ENCODE results near the gene EVA1B.
A peak's percentile ranks its signal among the peaks of the same experiment; 100 is the strongest.

Gene EVA1B

DNA sequence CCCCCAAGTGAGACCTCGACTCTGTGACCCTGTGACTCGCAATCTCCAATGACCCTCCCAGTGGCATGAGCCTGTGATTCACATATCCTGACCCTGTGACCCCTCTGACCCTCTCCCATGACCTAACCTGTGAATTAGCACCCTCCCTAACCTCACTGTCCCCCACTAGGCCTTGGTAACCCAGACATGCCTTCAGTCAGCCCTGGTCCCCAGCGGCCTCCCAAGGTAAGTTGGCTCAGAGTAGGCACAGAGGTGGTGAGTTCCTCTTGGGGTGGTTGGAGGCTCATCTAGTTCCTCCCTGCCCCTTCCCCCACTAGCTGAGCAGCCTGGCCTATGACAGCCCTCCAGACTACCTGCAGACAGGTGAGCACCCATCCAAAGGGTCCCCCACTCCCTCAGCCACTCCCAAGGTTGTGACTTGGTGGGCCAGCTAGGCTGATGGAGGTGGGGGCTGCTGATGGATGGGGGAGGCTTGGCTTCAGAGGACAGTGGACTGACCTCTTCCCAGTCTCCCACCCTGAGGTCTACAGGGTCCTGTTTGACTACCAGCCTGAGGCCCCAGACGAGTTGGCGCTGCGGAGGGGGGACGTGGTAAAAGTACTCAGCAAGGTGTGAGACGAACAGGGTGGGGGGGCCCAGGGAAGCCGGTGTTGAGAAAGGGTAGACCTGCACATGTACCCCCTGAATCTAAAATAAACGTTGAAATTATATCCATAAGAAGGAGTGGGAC, 15.7 kb downstream of the EVA1B start:
- DNase-seq = no peak

DNA sequence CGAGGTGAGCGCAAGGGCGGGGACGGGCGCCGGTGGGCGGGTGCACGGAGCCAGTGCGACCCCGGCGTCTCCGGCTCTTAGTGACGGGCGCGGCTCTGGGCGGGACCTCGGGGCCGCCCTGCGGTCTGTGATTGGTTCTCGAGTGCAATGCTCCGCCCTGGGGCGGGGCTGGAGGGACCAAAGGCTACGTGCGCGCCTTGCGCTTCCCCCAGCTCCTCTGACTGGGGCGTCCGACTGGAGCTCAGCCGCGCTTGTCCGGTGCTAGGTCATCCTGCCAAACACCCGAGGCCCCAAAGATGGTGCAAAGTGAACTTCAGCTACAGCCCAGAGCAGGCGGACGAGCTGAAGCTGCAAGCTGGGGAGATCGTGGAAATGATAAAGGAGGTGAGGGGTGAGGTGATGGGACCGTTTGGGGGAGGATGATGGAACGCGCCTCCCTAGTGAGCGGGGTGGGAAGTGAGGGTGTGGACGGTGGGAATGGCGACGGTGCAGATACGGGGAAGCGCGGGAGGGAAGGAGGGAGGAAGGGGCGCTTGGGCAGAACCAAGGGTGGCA, 16.5 kb downstream of the EVA1B start:
- peak; percentile 98 for DNase-seq

DNA sequence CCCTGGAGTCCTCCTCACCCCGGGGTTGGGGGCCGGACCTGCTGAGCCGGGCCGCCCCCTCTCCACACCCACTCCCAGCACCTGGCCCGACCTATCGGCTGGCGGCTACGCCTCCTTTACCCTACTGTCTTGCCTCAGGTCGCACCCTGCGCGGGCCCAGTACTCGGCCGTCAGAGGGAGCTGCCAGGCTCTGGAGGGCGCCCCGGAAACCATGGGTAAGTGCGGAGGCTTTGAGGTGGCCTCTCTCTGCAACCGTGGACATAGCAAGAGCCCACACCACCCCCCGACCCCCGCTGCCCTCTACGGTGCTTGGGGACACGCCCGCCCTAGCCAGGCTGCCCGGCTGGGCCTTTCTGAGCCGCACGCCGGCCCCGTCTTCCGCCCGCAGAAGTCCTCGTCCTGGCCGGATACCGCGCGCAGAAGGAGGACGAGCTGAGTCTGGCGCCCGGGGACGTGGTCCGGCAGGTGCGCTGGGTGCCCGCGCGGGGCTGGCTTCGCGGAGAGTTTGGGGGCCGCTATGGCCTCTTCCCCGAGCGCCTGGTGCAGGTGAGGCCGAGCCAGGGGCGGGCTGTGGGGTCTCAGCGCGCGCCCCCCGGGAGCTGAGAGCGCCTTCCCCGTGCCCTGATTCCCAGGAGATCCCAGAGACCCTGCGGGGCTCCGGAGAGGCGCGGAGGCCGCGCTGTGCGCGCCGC, 17.1 kb downstream of the EVA1B start, which contains the start of gene SH3D21:
TSS of gene SH3D21 (plus strand) at position 159 of the 692 bp plus-strand sequence. CDS start at position 212, 53 bp downstream.
- DNase-seq = peak; percentile 69

DNA sequence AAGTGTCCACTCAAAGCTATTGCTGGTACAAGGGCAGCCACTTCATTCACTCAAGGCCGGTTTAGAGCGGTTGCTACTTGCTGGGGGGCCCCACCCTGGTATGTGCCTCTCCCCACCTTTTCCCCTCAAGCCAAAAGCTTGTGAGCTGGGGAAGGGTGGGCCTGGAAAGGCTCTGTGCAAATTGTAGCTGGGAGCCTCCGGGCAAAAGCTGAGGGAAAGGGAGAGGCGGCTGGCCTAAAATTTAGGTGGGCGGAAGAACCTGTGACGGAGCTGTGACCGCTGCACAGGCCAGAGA, 17.6 kb downstream of the EVA1B start:
- no peak for DNase-seq

DNA sequence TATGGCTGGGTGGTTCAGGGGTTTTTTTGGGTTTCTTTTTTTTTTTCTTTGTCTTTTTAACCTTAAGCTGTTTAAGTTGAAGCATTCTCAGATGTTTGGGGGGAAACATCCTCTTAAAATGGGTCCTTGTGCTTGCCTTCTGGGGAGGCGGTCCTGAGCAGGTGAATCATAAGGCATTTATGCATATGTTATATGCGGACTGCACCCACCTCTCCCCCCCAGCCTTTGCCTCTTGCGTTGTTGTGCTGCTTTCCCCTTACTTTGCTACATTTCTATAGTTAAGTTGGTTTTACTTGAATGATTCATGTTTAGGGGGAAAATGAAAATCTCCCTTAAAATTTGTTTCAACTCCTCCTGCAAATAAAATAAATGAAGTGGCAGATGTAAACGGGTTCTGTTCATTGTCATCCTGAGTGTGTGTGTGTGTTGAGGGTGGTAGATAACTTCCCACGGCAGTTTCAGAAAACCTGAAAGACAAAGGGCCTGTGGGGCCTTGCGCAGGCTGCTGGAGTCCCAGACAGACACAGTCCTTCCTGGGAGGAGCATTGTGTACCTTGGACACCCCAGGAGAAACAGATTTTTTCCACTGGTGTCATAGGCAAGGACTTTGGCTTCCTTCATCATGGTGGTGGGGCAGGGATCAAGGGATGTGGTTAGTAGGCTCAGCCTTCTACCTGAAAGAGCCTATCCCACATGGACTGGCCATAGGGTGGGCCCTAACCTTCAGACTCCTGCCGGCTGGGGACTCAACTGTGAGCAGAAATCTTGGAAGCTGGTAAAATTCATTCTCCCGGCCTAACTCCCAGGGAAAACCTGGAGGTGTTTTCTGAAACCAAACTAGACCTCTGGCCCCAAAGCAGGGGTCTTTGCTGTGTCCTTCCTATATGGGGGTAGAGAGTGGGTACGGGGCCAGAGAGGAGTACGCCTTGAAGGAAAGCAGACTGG, 18.2 kb downstream of the EVA1B start:
- DNase-seq = no peak

DNA sequence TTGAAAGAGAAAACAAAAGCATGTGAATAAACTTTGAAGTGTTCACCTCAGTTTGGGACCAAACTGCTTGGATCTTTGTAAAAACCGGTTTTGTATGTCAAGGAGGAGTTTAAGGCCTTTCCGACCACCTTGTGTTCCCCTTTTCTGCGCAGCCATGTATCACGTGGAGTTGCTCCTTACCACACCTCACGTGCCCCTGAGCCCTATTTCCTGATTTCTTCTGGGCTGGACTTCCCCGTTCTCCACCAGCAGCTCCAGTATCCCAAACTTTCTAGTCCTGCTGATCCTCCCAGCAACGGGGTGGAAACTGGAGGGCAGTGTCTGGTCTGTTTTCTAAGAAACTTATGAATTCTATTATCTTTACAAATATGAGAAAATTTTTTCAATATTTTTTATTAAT, 18.9 kb downstream of the EVA1B start:
- no peak for DNase-seq

DNA sequence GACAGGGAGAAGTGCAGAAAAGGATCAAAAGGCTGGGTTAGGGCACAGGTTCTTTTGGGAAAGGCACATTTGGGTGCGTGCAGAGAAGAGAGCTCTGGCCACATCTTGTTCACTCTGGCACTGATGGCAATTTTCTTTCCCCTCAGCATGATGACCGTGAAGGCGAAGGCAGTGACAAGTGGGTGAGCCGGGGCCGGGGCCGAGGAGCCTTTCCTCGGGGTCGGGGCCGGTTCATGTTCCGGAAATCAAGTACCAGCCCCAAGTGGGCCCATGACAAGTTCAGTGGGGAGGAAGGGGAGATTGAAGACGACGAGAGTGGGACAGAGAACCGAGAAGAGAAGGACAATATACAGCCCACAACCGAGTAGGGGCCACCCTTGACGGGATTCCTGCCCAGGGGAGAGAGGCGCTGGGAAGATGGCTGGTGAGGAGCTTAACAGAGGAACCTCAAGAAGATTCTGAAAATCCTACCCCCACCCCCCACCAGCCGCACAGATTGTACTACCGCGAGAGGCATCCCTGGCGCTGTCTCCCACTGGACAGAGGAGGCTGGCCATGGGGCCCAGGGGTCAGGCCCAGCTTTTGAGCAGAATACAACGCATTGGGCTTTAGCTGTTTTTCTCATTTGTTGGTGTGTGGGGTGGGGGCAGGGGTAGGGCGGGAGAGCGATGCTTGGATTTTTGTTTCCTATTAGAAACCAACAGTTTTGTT, 19.6 kb downstream of the EVA1B start:
- no peak for DNase-seq

DNA sequence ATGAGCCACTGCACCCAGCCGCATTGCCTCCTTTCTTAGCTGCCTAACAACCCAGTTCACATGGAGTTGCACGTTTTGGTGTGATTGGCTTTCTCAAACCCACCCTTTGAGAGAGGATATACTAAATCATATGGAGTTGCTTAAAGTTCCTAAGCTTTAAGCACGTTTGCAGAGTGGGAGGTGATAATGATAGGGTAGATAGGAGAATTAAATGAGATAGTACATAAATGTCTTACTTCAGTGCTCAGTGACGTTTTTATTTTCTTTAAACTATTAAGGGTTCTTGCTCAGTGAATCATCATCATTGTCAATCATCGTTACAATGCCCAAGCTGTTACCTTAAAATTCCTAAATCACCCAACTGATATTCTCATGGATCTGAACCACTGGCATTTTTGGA, 20.2 kb downstream of the EVA1B start:
- DNase-seq = no peak

DNA sequence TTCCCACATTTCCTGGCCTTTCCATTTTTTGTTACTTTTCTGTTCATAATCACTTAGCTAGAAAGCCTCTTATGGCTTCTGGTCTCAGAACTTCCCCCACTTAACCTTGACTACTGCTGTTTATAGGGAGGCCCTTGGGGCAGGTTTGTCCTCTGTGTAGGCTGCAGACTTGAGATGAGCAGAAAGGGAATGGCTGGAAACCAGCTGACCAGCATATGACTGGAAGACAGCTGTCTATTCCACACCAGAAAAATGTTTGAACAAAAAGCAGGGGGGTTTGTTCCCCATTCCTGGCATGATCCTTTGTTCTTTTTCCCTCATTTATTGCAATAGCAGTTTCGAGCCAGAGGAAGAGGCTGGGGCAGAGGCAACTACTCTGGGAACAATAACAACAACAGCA, 22.2 kb downstream of the EVA1B start:
- no peak for DNase-seq

DNA sequence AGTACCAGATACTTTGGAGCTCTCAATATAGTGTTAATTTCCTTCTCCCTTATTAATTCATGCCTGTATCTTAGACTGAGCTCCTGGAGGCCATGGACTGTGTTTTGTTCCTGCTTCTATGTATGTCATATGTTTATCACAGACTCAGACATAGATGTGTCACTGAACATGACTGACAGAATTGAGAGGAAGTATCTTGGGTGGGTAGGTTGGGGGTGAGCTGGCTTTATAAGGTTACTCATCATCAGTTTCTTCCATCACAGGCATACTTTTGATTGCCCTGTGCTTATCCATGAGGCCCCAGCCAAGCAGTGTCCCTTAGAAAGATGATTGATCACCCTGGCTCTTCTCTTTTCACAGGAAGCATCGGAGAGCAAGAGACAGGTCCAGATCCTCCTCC, 22.9 kb downstream of the EVA1B start:
- DNase-seq = no peak

DNA sequence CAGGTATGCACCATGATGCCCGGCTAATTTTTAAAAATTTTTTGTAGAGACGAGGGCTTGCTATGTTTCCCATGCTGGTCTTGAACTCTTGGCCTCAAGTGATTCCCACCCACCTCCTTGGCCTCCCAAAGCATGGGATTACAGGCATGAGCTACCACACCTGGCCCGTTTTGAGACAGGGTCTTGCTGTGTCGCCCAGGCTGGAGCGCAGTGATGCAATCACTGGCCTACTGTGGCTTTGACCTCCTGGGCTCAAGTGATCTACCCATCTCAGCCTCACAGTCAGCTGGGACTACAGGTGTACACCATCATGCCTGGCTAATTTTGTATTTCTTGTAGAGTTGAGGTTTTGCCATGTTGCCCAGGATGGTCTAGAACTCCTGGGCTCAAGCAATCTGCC, 24.8 kb downstream of the EVA1B start:
- no peak for DNase-seq

DNA sequence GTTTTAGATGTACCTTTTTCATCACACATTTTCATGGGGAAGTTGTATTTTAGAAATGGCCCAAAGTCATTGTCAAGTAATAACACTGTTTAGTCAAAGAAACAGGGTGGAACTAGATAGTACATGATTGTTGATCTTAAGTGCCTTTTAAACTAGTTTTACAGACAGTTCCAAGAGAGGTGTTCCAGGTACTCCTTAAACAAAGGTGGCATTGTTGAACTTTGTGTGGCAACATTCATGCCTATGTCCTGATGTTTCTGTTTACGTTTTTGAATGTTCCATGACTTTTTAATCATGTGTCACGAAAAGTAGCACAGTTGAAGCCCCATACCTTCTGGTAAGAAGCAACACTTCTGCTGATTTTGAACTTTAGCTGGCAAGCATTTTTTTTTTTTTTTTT, 26.4 kb downstream of the EVA1B start:
- no peak for DNase-seq

DNA sequence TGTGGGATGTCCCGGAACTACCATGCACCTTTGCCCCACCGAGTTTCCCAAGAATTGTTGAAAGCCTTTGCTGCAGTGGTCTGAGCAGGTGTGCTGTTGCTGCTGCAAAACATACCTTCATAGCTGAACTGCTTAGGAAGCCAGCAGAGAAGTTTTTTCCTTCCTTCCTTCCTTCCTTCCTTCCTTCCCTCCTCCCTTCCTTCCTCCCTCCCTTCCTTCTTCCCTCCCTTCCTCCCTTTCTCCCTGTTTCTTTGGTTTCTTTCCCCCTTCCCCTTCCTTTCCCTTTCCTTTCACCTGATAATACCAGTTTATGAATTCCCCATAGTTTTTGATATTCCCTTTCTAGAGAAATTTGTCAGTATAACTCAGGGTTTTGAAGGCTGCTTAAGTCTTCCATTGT, 28.1 kb downstream of the EVA1B start:
- no peak for DNase-seq

DNA sequence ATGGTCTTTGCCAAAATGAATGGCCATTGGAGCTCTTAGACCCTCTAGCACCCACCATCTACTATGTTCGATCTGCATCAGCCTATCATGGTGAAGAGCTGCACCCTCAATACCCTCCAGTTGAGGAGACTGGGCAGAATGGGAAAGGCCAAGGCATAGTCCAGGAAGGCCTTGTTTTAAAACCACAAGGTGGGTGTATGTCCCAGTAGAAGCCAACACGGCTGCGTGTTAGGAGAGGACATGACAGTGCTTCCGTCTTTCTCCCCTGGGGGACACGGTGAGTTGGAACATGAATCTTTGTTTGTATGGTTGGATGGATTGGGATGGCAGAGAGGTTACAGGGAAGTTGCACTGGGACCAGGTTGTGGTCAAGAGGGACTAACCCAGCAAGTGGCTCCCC, 35.9 kb downstream of the EVA1B start:
- no peak for DNase-seq

DNA sequence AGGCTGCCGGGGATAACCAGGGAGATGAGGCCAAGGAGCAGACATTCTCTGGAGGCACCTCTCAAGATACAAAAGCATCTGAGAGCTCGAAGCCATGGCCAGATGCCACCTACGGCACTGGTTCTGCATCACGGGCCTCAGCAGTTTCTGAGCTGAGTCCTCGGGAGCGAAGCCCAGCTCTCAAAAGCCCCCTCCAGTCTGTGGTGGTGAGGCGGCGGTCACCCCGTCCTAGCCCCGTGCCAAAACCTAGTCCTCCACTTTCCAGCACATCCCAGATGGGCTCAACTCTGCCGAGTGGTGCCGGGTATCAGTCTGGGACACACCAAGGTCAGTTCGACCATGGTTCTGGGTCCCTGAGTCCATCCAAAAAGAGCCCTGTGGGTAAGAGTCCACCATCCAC, 36.6 kb downstream of the EVA1B start:
- DNase-seq = no peak

DNA sequence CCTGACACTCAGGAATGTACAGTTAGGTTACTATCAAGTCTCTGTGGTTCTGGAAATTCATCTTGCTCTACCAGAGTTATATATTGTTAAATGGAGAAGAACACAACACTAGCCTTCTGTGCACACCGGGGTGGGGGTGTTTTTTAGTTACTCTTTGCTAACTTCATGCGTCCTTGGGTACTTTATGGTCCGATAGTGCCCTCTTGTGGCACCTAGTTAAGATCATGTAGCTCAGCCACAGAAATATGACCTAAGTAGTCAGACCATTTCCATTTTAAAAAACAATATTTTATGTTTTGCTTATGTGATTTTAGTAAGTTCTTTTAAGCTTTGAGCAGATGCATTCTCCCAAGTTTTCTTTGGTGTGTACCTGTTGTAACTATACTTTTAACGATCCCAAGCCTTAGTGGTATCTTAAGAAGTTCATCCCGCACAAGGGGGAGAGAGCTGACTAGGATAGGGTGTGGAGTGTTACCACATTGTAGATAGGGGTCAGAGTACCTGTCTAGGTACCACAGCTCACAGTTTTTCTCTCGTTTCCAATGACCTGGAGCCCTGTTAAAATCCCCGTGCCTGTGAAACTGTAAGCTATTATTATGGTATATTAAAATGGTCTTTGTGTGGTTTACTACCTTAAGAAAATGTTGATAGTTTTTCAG, 37.9 kb downstream of the EVA1B start:
- peak; percentile 94 for DNase-seq

DNA sequence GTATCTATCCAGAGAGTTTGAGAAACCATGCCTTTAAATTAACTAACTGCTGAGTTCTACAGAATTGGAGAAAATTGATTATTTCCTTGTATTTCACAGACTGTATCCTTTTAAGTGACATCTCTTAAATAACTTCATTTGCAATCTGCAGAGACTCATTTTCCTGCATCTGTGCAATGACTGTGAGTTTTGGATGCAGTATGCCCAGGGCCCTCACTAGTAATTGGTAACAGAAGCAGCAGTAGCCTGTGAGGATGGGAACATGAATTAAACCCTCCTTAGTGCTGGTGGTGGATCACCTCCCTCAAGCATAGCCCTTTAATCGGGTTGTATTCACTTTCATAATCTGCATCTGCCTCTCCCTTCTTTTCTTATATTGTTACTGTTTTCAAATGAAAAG, 38.9 kb downstream of the EVA1B start:
- DNase-seq = no peak

DNA sequence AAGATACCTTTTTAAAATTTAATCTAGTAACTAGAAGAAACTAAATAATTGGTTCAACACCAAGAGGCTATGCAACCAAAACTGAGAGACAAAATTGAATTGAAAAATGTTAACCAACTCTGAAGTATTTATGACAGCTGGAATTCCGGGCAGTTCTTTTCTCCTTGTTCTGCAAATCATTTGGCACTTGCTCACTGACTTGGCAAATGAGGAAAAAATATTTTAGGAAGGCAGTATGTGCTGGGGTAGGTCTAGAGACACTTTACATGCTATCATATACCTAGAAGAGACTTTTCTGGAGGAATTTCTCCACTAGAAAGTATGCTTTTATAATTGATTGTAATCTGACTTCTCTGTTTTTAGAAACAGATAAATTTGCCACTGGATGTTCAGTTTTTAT, 39.4 kb downstream of the EVA1B start:
- DNase-seq = no peak

DNA sequence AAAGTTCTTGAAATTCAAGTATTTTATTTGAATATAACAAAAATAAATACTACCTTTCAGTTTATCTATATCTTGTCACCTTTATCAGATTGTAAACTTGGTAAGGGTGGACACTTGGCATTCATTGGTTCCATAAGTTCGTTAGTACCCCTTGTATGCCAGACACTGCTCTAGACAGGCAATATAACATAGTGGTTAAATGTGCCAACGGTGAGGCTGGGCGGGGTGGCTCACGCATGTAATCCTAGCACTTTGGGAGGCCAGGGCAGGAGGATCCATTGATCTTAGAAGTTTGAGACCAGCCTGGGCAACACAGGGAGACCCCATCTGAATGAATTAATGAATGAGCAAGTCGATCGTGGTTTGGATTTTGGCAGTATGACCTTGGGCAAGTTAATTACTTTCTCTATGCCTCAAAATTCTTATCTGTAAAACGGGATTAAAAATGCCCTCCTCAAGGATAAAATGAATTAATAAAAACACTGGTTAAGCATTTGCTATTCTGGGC, 43.6 kb downstream of the EVA1B start:
- DNase-seq = no peak

DNA sequence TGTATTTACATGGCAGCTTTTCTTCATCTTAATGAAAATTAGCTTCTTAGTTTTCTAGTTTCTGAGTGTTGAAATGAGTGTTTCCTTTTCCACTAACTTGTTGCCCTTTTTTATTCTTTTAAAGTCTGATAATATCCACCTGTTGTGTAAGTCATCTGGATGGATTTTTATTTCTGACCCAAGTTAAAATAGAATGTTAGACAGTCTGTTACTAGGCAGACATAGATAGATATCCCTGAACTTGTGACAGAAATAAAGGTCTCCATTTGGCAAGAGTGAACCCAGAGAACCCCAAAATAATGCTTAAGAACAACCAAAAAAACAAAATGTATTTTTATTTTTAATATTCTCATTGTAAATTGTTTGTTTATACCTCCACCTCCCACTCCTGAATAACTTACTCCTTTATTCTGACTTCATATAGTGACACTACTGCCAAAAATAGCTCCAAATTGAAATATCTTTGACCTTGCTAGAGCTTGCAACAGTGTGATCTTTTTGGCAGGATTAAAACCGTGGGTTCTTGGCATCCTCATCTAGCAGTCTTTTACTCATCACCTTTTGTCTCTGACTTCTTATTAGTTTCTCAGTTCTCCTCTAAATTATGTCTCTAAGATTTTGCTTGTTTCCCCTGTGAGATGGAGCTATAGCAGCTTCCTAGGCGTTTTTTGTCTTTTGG, 44.2 kb downstream of the EVA1B start:
- DNase-seq = no peak

DNA sequence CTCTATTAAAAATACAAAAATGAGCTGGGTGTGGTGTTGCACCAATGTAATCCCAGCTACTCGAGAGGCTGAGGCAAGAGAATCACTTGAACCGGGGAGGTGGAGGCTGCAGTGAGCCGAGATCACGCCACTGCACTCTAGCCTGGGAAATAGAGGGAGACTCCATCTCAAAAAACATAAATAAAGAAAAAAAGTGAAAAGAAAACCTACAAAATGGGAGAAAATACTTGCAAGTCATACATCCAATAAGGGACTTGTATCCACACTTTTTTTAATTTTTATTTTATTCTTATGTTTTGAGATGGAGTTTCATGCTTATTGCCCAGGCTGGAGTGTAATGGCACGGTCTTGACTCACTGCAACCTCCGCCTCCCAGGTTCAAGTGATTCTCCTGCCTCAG, 46.8 kb downstream of the EVA1B start:
- DNase-seq = no peak
